ENCODE data around the gene SERPINA3. TPM values are rescaled to one million over a fixed set of nuclear protein-coding genes. Genes with fewer than 3 reads are reported as not detected.

Gene SERPINA3
- total RNA-seq, 4 donors from 2014 or later = 3.3 to 223 (median 54.8) TPM

GRCh38 chr14:94620597-94620996, 8.4 kb downstream of the SERPINA3 start:
- DNase-seq = no peak
- no peak overlapping the region for H3K27ac ChIP-seq
- WGBS, 2 donors = 68 to 74% methylated on average over 5 to 6 of the region's 6 CpGs
- H3K4me3 ChIP-seq = no peak overlapping the region
- H3K27me3 ChIP-seq = peaks cover 0 to 21% (median 0%) of the 10 kb centered on the region in 4 donors
- intact Hi-C loops (cut with DNase I) = no loop called here
- peaks cover 0 to 8% (median 0%) of the 10 kb centered on the region in 3 donors for H3K36me3 ChIP-seq
- H3K4me1 ChIP-seq = no peaks in the 10 kb centered on the region
- TF ChIP-seq CTCF (IDR thresholded peaks at IDR 0.05) = no peak
- TF ChIP-seq POLR2A (IDR thresholded peaks at IDR 0.05) = no peak
- peaks cover 0 to 36% (median 17%) of the 10 kb centered on the region in 3 donors for H3K9me3 ChIP-seq

GRCh38 chr14:94621358-94622134, 9.4 kb downstream of the SERPINA3 start:
- whole genome bisulfite sequencing, 2 donors = 72 to 82% methylated on average over 5 of the region's 5 CpGs
- no peak overlapping the region for H3K4me3 ChIP-seq
- no peak overlapping the region for H3K27ac ChIP-seq
- H3K36me3 ChIP-seq = peaks cover 0 to 8% (median 0%) of the 10 kb centered on the region in 3 donors
- H3K27me3 ChIP-seq = peaks cover 0 to 24% (median 0%) of the 10 kb centered on the region in 4 donors
- peaks cover 0 to 31% (median 17%) of the 10 kb centered on the region in 3 donors for H3K9me3 ChIP-seq
- intact Hi-C loops (cut with DNase I) = no loop called here
- no peaks in the 10 kb centered on the region for H3K4me1 ChIP-seq
- DNase-seq = no peak
- no peak for TF ChIP-seq CTCF (IDR thresholded peaks at IDR 0.05)
- TF ChIP-seq POLR2A (IDR thresholded peaks at IDR 0.05) = no peak

- Histone ChIP-seq H3K27me3 (peaks cover 0 to 31% (median 0%) of the 10 kb centered on the region in 4 donors), H3K27ac (no peak overlapping the region), H3K36me3 (peaks cover 0 to 8% (median 0%) of the 10 kb centered on the region in 3 donors), H3K4me3 (no peak overlapping the region), H3K9me3 (peaks cover 0 to 18% (median 10%) of the 10 kb centered on the region in 3 donors), H3K4me1 (no peaks in the 10 kb centered on the region)
- no peak for DNase-seq
- 62 to 84% methylated on average over 5 of the region's 6 CpGs for WGBS, 2 donors
- no peak for TF ChIP-seq CTCF (IDR thresholded peaks at IDR 0.05)
- TF ChIP-seq POLR2A (IDR thresholded peaks at IDR 0.05) = no peak
- intact Hi-C loops (cut with DNase I) = no loop called here
These were observed 10.6 kb downstream of the SERPINA3 start for GRCh38 chr14:94622653-94623421.

GRCh38 chr14:94623422-94623809, 11.2 kb downstream of the SERPINA3 start:
- Histone ChIP-seq H3K4me1 (no peaks in the 10 kb centered on the region), H3K27ac (no peak overlapping the region), H3K4me3 (no peak overlapping the region), H3K9me3 (peaks cover 0 to 12% (median 7%) of the 10 kb centered on the region in 3 donors), H3K36me3 (peaks cover 0 to 8% (median 0%) of the 10 kb centered on the region in 3 donors), H3K27me3 (peaks cover 0 to 36% (median 0%) of the 10 kb centered on the region in 4 donors)
- whole genome bisulfite sequencing, 2 donors = 64 to 82% methylated on average over 2 to 3 of the region's 4 CpGs
- no peak for TF ChIP-seq POLR2A (IDR thresholded peaks at IDR 0.05)
- no peak for TF ChIP-seq CTCF (IDR thresholded peaks at IDR 0.05)
- DNase-seq = no peak
- intact Hi-C loops (cut with DNase I) = no loop called here
